GM03348 (cell line): Measurements from ENCODE around the gene CCDC171.
A peak's percentile ranks its signal among the peaks of the same experiment; 100 is the strongest.

Source experiments
- DNase-seq: peaks from one replicate; pipeline ENCODE4 v3.0.0; 2012; ENCODE audit warnings: low spot score

CCDC171 gene

GRCh38 chr9:15882883-15883282 is 330.0 kb downstream of the CCDC171 start:
- no peak for DNase-seq

DNA sequence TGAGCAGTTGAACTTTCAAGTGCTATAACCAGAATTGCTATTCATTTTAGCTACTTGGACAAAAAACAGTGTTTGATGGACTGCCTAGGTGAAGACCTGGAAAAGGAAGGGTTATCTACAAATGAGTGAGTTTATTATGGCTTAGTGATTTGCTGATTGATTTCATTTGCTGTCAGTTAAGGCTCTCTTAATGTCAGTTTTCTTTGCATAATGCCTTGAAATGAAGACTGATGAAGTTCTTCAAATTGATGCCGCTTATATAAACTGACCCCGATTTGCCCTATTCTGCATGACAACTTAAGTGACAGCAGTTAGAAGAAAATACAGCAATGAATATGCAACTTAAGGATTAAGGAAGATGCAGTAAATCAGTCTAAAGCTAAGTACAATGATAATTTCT is 332.6 kb downstream of the CCDC171 start:
- DNase-seq = no peak

DNA sequence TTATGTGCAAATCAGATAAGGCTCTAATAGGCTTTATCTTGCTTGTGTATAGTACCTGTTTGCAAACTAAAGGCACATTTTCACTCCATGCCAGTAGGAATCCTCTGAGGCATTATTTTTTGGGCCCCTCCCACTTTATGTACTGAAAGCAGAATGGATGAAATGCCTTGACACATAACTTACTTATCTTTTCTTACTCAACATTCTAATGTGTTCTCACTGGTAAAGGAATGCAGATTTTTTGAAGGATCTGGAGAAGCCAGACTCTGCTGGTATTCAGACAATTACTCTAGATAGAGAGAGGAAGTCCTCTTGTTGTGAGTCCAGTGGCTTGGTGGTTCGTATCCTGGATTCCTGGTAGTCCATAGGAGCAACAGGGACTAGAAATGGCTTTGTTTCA is 336.7 kb downstream of the CCDC171 start:
- DNase-seq = peak; percentile 54

DNA sequence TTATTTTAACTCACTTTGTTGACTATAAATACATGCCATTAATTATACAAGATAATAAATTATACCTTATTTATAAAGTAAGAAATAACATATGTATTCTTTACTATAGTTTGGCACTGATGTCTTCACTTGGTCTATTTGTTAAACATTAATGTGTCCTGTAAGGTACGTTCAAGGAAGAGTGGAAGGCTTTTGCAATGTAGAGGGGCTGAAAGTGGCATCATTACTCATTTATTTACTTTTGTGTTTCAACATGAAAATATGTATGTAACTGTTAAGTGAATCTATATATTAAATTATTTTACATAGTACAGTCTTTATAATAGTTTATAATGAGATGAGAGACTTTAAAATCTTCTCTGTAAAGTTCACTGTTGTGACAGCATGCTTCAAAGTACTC is 348.7 kb downstream of the CCDC171 start:
- DNase-seq = no peak

DNA sequence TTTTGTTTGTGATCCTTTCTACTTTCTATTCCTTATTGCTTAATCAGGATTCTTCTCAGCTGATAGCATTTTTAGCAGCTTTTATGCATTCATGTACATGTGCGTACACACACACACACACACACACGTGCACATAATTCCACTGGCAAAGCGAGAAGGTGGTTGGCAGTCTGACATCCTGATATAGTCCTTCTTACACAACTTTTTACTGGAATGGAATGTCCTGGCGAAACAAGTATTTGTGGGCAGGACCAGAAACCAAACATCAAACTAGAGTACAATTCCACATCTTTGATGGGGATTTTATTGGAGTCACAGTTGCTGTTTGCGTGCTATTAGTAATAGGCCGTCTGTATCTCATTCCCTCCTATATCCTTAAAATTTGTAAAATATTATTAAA is 356.5 kb downstream of the CCDC171 start:
- DNase-seq = peak; percentile 25

DNA sequence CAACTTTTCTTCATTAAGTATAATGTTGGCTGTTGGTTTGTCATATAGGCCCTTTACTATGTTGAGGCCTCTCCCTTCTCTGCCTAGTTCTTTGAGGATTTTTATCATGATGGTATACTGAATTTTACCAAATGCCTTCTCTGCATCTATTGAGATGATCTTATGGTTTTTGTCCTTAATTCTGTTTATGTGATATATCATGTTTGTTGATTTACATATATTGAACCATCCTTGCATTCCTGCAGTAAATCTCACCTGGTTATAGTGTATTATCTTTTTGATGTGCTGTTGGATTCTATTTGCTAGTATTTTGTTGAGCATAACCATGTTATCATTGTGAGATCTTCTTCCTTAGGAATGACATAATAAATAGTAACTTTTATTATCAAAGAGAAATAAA is 362.9 kb downstream of the CCDC171 start:
- DNase-seq = no peak

DNA sequence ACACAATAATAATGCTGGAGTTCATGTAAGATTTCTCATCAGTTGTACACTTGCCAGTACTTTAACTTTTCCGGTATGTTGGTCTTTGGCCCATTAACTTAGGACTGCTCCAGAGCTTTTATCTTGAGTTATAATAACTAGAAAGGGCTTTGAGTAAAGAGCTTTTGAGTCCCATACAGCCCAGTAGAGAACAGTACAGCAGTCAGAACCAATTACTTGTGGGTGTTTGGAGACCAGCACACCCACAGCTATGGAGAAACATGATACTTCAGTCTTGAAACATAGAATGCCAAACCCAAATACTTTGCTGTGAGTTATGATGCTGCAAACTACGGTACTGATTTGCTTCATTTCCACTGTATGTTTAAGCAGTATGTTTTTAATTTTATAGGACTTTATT is 374.3 kb downstream of the CCDC171 start:
- peak; percentile 5 for DNase-seq

DNA sequence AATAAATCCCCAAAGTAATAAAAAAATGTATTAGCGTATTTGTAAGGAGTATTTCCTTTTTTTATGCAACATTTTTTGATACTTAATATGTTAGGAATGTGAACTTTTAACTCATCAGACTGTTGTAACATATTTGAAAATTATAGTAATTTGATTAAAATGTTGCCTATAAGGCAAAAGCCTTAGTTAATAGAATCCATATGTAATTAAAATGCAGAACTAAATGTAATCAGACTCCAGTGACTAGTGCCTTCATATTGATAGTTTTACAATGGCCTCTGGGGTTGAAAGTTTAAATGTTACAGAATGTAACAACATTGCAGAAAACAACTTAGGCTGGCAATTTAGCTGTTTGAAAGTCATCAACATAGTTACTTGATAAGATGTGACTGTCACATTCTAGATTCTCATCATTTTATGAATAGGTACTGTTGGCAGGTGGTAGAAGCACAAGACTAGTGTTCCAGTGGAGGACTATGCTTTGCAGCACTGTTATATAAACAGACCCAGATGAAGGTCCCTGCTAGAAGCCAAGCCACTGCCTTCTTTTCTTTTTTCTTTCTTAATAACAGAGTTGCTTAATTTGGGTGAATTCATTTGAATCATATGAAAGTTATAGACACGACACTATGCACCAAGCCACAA is 382.9 kb downstream of the CCDC171 start:
- DNase-seq = peak; percentile 14

GRCh38 chr9:15936306-15936921 is 383.6 kb downstream of the CCDC171 start:
- peak; percentile 22 for DNase-seq

DNA sequence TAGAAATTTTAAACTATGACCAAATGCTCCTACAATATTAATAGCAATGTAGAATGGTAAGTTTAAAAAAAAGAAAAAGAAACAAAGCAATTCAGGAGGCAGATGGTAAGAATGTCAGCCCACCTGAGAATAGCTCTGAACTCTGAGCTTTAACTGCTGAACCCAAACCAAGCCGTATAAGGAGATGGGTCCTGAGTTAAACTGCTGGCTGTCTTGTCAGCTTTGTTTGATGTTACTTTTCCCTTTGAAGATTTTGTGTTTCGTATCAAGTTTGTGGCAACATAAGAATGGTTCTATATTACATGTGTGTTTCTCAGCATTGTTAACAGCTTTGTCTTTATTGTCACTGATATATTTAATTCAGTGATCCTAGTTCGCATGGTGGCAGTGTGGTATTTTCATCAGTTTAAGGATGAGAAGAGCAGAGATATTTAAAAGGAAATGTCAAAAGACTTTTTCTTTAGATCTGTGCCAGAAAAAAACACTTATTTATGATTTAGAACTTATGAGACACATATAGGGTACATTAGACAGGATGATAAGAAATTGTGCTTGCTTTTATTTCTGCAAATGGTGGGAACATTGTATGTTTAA is 390.1 kb downstream of the CCDC171 start:
- no peak for DNase-seq

- DNase-seq = no peak
Measured at GRCh38 chr9:15944341-15944740, 391.5 kb downstream of the CCDC171 start.

- DNase-seq = no peak
Measured at GRCh38 chr9:15959663-15960062, 406.8 kb downstream of the CCDC171 start.

GRCh38 chr9:15961217-15961616 is 408.4 kb downstream of the CCDC171 start:
- no peak for DNase-seq

DNA sequence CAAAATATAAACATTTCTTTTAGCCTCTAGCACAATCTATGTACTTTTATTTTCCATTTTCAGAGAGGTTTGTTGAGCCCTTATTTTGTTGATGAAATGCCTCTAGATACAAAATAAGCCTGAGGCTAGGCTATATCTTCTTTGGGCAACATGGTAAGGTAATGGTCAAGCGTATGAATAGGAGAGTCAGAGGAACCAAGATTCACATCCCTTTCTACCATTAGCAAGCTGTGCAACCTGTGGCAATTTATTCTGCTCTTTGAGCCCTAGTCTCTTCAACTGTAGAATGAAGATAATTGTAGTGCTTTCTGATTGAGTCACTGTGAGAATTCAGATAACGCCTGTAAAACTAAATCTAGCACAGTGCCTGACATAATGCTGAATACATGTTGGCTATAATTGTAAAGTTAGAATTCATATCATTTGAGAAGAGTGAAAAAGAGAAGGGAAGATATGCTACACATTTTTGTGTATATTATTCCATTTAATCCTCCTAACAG is 412.5 kb downstream of the CCDC171 start:
- DNase-seq = no peak

DNA sequence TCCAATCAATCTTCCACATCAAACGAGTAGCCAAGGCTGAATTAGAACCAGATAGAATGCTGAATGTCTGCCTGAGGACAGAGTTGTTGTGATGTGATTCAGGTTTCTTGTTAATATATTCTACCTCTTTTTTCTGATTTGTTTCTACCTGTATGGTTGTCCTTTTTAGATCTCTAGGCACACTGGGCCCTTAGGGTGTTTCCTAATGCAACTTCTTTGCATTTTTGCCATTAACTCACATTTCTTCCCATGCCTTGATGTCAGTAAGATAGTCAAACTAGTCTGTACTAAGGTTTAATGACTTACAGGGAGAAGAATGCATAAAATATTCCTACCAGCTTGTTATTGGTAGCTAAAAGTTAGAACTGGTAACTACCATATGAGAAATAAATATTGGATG is 413.6 kb downstream of the CCDC171 start:
- no peak for DNase-seq

DNA sequence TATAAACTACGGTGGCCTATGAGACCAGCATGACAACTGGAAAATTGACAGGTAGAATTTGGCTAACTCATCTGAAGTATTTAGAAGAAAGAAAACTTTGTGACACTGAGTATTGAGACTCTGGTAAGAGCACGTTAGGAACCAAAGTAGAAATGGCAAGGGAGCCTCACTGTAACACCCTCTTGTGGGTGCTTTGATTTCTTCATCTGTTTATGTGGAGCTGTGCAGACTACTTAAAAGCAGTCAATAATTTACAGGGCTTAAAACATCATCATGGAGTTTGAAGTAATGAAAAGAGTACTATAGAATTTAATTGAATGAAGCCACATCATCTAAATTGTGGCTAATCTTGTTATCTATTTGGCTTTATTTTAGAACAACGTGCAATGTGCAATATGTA is 414.2 kb downstream of the CCDC171 start:
- no peak for DNase-seq

- no peak for DNase-seq
Measured at GRCh38 chr9:15972760-15973159, 419.9 kb downstream of the CCDC171 start.

GRCh38 chr9:15975101-15975778 is 422.4 kb downstream of the CCDC171 start:
- no peak for DNase-seq

GRCh38 chr9:15977438-15977837 is 424.6 kb downstream of the CCDC171 start:
- DNase-seq = no peak

DNA sequence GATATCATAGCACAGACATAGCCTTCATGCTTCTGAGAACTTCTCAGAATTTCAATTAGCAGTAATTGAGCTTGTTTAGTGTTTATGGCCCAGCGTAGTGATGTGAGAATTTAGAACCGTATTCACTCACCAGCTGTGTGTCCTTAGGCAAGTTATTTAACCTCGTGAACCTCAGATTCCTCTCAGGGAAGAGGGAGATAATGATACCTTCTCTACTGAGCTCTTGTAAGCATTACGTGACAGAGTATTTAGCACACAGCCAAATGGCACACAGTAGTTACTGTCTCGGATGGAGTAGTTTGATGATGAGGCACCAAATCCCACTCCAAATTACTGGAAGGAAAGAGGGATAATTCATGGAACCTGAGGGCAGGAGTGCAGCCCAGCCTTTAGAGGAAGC is 429.3 kb downstream of the CCDC171 start:
- DNase-seq = no peak

DNA sequence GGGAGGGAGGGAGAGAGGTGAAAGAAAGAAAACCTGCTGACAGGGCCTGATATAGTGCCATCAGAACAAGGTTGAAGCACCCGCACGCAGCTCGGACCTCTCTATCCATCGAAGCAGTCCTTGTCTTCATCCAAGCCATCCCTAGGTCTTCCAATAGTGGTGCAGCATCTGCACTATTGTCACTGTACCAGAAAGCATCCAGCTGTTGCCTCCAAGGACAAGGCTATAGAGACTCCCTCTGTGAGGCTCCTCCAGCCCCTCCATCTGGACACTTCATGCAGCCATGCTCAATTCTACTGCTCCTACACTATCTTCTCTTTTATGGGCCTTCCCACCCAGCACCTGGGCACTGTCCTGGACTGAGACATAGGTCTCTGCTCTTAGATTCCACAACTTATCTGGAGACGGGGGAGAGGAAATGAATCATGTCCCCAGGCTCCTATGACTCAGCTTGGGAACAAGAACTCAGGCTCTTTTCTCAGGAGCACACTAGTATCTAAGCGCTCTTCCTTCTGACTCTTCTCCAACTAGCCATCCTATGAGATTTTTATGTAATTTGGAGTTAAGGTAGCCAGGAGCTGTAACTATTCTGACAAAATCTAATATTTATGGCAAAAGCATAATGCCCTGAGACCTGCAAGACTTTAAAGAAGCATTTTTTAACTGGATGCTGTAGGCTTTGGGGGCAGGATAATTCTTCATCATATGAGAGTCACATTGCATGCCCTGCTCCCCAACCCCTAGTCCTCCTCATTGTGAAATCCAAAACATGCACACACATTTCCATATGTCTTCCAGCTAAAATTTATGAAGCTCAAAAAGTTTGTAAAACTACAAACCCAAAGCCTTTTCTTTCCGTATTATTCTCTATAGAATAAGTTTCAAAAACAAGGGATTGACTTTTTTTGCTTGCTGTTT is 446.8 kb downstream of the CCDC171 start:
- DNase-seq = peak; percentile 81

DNA sequence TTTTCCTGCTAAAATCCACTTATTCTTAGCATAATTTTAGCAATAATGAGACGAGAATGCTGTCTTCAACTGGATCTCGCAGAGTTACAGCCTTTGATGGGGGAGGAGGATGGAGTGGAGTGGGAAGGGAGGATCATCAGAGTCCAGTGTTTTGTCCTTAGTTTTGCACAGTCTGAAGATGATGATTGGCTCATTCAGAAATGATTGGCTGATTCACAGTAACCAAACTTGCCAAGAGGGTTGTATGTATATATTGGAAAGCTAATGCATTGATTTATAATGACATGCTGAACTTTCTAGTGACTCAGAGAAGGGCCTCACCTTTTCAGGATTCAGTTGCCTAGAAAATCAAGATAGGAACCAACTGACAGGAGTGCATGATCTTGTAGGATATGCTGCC is 448.0 kb downstream of the CCDC171 start:
- DNase-seq = no peak
